ENCODE data around the gene MAP3K3. TPM values are rescaled to one million over a fixed set of nuclear protein-coding genes. Genes with fewer than 3 reads are reported as not detected.

MAP3K3 gene
- total RNA-seq, 1 experiment from 2014 or later, result 11.4 TPM

GRCh38 chr17:63702721-63703015 is 80.5 kb downstream of the MAP3K3 start:
- no peak overlapping the region for H3K4me3 Mint-ChIP-seq (ENCODE audit: low read depth, unreplicated experiment)
- H3K4me1 Mint-ChIP-seq (ENCODE audit: low read depth, unreplicated experiment), result no peaks in the 10 kb centered on the region
- CTCF ChIA-PET, result no interaction called here
- BruUV-seq (replicated peaks), result no TSS peak
- H3K9me3 Mint-ChIP-seq (ENCODE audit: low read depth, unreplicated experiment), result no peaks in the 10 kb centered on the region
- DNase-seq, result no peak
- no peak for TF ChIP-seq CTCF (IDR thresholded peaks at IDR 0.05; ENCODE audit: unreplicated experiment)
- intact Hi-C loops (cut with micrococcal nuclease; ENCODE audit: unreplicated experiment), result no loop called here
- no peak overlapping the region for H3K27ac Mint-ChIP-seq (ENCODE audit: unreplicated experiment)
- peaks cover 5% of the 10 kb centered on the region for H3K36me3 Mint-ChIP-seq (ENCODE audit: insufficient read depth, unreplicated experiment)
- H3K27me3 Mint-ChIP-seq (ENCODE audit: unreplicated experiment), result no peaks in the 10 kb centered on the region

DNA sequence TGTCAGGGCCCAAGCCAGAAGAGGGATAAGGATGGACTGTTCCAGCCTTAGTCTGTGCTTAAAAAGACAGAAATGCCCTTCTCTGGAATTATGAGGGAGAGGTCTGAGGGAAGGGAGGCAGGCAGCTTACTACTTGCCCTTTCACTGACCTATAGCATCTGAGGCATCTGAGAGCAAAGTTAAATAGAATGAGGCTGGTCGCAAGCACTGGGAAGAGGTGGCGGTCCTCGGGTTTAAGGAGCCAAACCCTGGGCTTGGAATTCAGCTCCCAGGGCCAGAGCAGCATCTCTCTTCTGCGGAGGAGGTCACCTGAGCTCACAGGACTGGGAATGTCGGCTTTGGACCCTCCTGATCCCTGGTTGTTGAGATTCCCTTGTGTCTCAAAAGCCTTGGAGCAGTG is 80.8 kb downstream of the MAP3K3 start:
- BruUV-seq (replicated peaks), result no TSS peak
- CTCF ChIA-PET, result no interaction called here
- Mint-ChIP-seq H3K4me1 (ENCODE audit: low read depth, unreplicated experiment) (no peaks in the 10 kb centered on the region), H3K36me3 (ENCODE audit: insufficient read depth, unreplicated experiment) (peaks cover 5% of the 10 kb centered on the region), H3K9me3 (ENCODE audit: low read depth, unreplicated experiment) (no peaks in the 10 kb centered on the region), H3K4me3 (ENCODE audit: low read depth, unreplicated experiment) (no peak overlapping the region), H3K27ac (ENCODE audit: unreplicated experiment) (no peak overlapping the region), H3K27me3 (ENCODE audit: unreplicated experiment) (no peaks in the 10 kb centered on the region)
- no peak for DNase-seq
- TF ChIP-seq CTCF (IDR thresholded peaks at IDR 0.05; ENCODE audit: unreplicated experiment), result no peak
- intact Hi-C loops (cut with micrococcal nuclease; ENCODE audit: unreplicated experiment), result no loop called here

DNA sequence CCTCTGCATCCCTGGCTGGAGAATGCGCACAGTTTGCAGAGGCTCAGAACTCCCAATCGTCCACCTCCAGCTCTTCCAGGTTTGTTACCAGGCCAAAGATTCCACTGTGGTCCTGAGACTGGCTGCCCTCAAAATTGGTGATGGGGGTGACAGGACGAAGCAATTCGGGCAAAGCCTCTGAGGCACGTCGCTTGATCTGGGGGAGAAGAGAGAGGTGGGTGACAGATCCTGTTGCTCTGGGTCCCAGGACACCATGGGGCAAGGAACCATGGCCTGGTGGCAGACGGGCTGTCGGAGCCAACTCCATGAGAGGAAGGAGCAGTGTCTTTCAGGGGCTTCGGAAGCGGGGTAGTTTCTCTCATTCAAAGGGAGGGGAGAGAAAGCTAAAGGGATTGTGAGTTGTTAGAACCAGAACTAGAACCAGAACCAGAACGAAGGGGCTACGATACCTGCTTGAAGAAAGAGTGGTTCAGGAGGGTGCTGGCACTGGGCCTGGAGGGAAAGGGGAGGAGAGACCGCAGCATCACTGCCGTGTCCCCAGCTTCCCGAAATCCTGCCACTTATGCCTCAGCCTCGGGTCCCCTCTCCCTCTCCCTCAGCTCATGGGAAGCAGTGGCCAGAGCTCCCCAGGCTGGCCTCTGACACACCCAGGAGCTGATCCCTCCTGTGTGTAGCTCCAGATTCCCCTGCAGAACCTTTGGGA is 81.5 kb downstream of the MAP3K3 start:
- BruUV-seq (replicated peaks), result no TSS peak
- Mint-ChIP-seq H3K9me3 (ENCODE audit: low read depth, unreplicated experiment) (no peaks in the 10 kb centered on the region), H3K36me3 (ENCODE audit: insufficient read depth, unreplicated experiment) (peaks cover 5% of the 10 kb centered on the region), H3K27ac (ENCODE audit: unreplicated experiment) (no peak overlapping the region), H3K27me3 (ENCODE audit: unreplicated experiment) (no peaks in the 10 kb centered on the region), H3K4me1 (ENCODE audit: low read depth, unreplicated experiment) (no peaks in the 10 kb centered on the region), H3K4me3 (ENCODE audit: low read depth, unreplicated experiment) (no peak overlapping the region)
- no peak for TF ChIP-seq CTCF (IDR thresholded peaks at IDR 0.05; ENCODE audit: unreplicated experiment)
- CTCF ChIA-PET, result no interaction called here
- intact Hi-C loops (cut with micrococcal nuclease; ENCODE audit: unreplicated experiment), result no loop called here
- DNase-seq, result no peak

- intact Hi-C loops (cut with micrococcal nuclease; ENCODE audit: unreplicated experiment), result no loop called here
- no peaks in the 10 kb centered on the region for H3K9me3 Mint-ChIP-seq (ENCODE audit: low read depth, unreplicated experiment)
- H3K4me3 Mint-ChIP-seq (ENCODE audit: low read depth, unreplicated experiment), result no peak overlapping the region
- CTCF ChIA-PET, result no interaction called here
- DNase-seq, result no peak
- BruUV-seq (replicated peaks), result no TSS peak
- H3K36me3 Mint-ChIP-seq (ENCODE audit: insufficient read depth, unreplicated experiment), result peaks cover 2% of the 10 kb centered on the region
- no peak for TF ChIP-seq CTCF (IDR thresholded peaks at IDR 0.05; ENCODE audit: unreplicated experiment)
- no peak overlapping the region for H3K27ac Mint-ChIP-seq (ENCODE audit: unreplicated experiment)
- no peaks in the 10 kb centered on the region for H3K27me3 Mint-ChIP-seq (ENCODE audit: unreplicated experiment)
- H3K4me1 Mint-ChIP-seq (ENCODE audit: low read depth, unreplicated experiment), result no peaks in the 10 kb centered on the region
Measured at GRCh38 chr17:63704259-63704576, 82.0 kb downstream of the MAP3K3 start.

Data from Calu3 (cell line).